Measurements from ENCODE around the gene ATOSA. TPM values are rescaled to one million over a fixed set of nuclear protein-coding genes. Genes with fewer than 3 reads are reported as not detected.

The ATOSA gene
- total RNA-seq, 2 experiments from 2014 or later, result 10.9 to 11.7 TPM

- ChIA-PET POLR2A (no interaction called here), CTCF (interaction anchor here (1.5 kb wide), 1 partner anchor 217 kb away, joined by 3 read pairs; no protein-coding TSS in a partner anchor)
These were observed 4.4 kb upstream of the ATOSA start for GRCh38 chr15:52683580-52683979.

GRCh38 chr15:52682781-52683180 is 3.6 kb upstream of the ATOSA start:
- ChIA-PET CTCF (interaction anchor here (1.5 kb wide), 1 partner anchor 216 kb away, joined by 3 read pairs; no protein-coding TSS in a partner anchor), POLR2A (interaction anchor here (0.6 kb wide), 1 partner anchor 124 kb away, joined by 3 read pairs; no protein-coding TSS in a partner anchor)

- ChIA-PET CTCF (interaction anchor here (0.7 to 1.5 kb wide), 2 partner anchors 216 to 331 kb away, joined by 3 read pairs; no protein-coding TSS in a partner anchor), POLR2A (interaction anchor here (0.6 kb wide), 1 partner anchor 124 kb away, joined by 3 read pairs; no protein-coding TSS in a partner anchor)
These were observed 3.0 kb upstream of the ATOSA start for GRCh38 chr15:52682200-52682599.

- POLR2A ChIA-PET, result no interaction called here
- CTCF ChIA-PET, result interaction anchor here (0.7 kb wide), 1 partner anchor 331 kb away, joined by 3 read pairs; no protein-coding TSS in a partner anchor
These were observed 2.3 kb upstream of the ATOSA start for GRCh38 chr15:52681441-52681840.

- ChIA-PET POLR2A (no interaction called here), CTCF (no interaction called here)
These were observed 1.6 kb upstream of the ATOSA start for GRCh38 chr15:52680761-52681160.

- POLR2A ChIA-PET, result interaction anchor here (1.5 to 1.8 kb wide), 2 partner anchors 28 to 111 kb away, joined by 4 to 5 read pairs; partner anchors contain the start of gene ARPP19
- CTCF ChIA-PET, result interaction anchor here (0.7 kb wide), 1 partner anchor 58 kb away, joined by 5 read pairs; no protein-coding TSS in a partner anchor
These were observed 828 bp upstream of the ATOSA start for GRCh38 chr15:52680041-52680391.

GRCh38 chr15:52678468-52679231 is 538 bp downstream of the ATOSA start:
- POLR2A ChIA-PET, result interaction anchor here (0.7 to 1.8 kb wide), 3 partner anchors 27 to 119 kb away, joined by 3 to 5 read pairs (median 4); partner anchors contain the start of gene ARPP19
- CTCF ChIA-PET, result no interaction called here

GRCh38 chr15:52677593-52678467 is 1.4 kb downstream of the ATOSA start:
- ChIA-PET CTCF (no interaction called here), POLR2A (interaction anchor here (0.6 kb wide), 1 partner anchor 9 kb away, joined by 6 read pairs; no protein-coding TSS in a partner anchor)

GRCh38 chr15:52674831-52675230 is 4.4 kb downstream of the ATOSA start:
- ChIA-PET CTCF (no interaction called here), POLR2A (interaction anchor here (0.5 to 0.6 kb wide), 2 partner anchors 12 to 113 kb away, joined by 4 read pairs; no protein-coding TSS in a partner anchor)

- CTCF ChIA-PET, result no interaction called here
- POLR2A ChIA-PET, result no interaction called here
These were observed 5.5 kb downstream of the ATOSA start for GRCh38 chr15:52673734-52674133.

GRCh38 chr15:52673312-52673711 is 5.9 kb downstream of the ATOSA start:
- POLR2A ChIA-PET, result interaction anchor here (0.5 kb wide), 1 partner anchor 837 kb away, joined by 6 read pairs; no protein-coding TSS in a partner anchor

GRCh38 chr15:52672661-52673060 is 6.5 kb downstream of the ATOSA start:
- ChIA-PET CTCF (no interaction called here), POLR2A (interaction anchor here (0.5 to 0.6 kb wide), 2 partner anchors 99 to 836 kb away, joined by 3 to 6 read pairs; no protein-coding TSS in a partner anchor)

More at GRCh38 chr15:52673312-52673711, 5.9 kb downstream of the ATOSA start:
- CTCF ChIA-PET, result no interaction called here

GRCh38 chr15:52670087-52670486 is 9.1 kb downstream of the ATOSA start:
- ChIA-PET CTCF (no interaction called here), POLR2A (interaction anchor here (0.9 kb wide), 1 partner anchor 19 kb away, joined by 4 read pairs; no protein-coding TSS in a partner anchor)

- POLR2A ChIA-PET, result no interaction called here
- CTCF ChIA-PET, result no interaction called here
These were observed 11.1 kb downstream of the ATOSA start for GRCh38 chr15:52668133-52668532.

GRCh38 chr15:52667597-52667996 is 11.6 kb downstream of the ATOSA start:
- ChIA-PET CTCF (no interaction called here), POLR2A (no interaction called here)

- POLR2A ChIA-PET, result interaction anchor here (0.6 kb wide), 1 partner anchor 51 kb away, joined by 3 read pairs; no protein-coding TSS in a partner anchor
- CTCF ChIA-PET, result interaction anchor here (0.6 kb wide), 1 partner anchor 325 kb away, joined by 3 read pairs; no protein-coding TSS in a partner anchor
These were observed 15.5 kb downstream of the ATOSA start for GRCh38 chr15:52663536-52664294.

GRCh38 chr15:52661909-52662308 is 17.3 kb downstream of the ATOSA start:
- POLR2A ChIA-PET, result no interaction called here
- CTCF ChIA-PET, result interaction anchor here (1.5 kb wide), 1 partner anchor 103 kb away, joined by 3 read pairs; no protein-coding TSS in a partner anchor

GRCh38 chr15:52660192-52660591 is 19.0 kb downstream of the ATOSA start:
- ChIA-PET CTCF (no interaction called here), POLR2A (no interaction called here)

- CTCF ChIA-PET, result interaction anchor here (1.1 to 1.4 kb wide), 2 partner anchors 90 to 100 kb away, joined by 3 read pairs; partner anchors contain the start of gene ARPP19
- POLR2A ChIA-PET, result interaction anchor here (0.6 to 0.9 kb wide), 2 partner anchors 99 to 100 kb away, joined by 4 to 6 read pairs; no protein-coding TSS in a partner anchor
These were observed 20.2 kb downstream of the ATOSA start for GRCh38 chr15:52658955-52659354.
